B cell (primary cell): ENCODE measurements around the gene ITGA6.

Source experiments
- CTCF ChIP-seq: fragments of 200-600 bp; IDR thresholded peaks from one replicate; pipeline ENCODE4 v1.8.0; 2022; ENCODE audit warnings: antibody characterized with exemption, mild to moderate bottlenecking
- EZH2 ChIP-seq: IDR thresholded peaks from 2 replicates; pipeline ENCODE4 v1.6.1; 2012; ENCODE audit warnings: borderline replicate concordance, low read depth, mild to moderate bottlenecking, moderate library complexity, low read length; ENCODE audit not compliant: insufficient read depth, poor library complexity, severe bottlenecking

- TF ChIP-seq CTCF (no peak), EZH2 (no peak)
Observed at GRCh38 chr2:172531309-172531708, 103.9 kb downstream of the ITGA6 start.
